UCSD-AML1 (cell line): ENCODE results near the gene NPSR1.

Experiments
- DNase-seq: peaks from one replicate; lab custom pipeline; 2025; ENCODE audit not compliant: unreplicated experiment; lab: John Stamatoyannopoulos, UW

NPSR1 gene

DNA sequence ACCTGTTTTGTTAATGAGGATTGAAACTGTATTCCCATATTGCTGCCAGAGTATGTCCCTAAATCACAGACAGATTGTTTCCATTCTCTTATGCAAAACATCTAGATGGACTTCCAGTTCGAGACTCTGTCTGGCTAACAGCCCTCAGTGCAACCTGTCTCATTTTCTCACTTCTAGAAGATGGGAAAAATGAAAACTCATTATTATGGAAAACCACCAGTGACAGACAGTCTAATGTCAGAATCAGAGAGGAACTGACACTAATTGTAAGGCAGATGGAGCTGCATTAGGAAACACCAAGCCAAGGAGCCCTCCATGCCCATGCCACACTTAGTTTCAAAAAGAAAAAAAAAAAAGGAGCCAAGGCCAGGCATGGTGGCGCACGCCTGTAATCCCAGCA is 61.6 kb downstream of the NPSR1 start:
- no peak for DNase-seq

DNA sequence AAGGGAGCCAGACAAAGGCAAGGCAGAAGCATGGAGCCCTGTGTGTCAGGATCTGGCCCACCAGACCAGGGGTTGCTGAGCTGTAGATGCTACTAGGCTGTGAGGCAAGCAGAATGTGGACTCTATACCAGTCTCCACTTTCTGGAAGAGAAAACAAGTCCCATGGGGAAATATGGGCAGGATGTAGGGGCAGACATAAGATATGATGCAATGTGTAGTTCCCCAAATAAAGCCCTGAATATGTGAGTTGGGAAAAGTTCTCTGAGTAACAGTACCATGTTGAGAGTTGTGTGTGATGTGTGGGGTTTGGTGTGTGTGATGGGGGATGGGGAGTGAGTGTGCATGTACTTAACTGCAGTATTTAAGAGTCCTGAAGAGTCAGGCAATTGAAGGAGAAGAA is 62.3 kb downstream of the NPSR1 start:
- no peak for DNase-seq

DNA sequence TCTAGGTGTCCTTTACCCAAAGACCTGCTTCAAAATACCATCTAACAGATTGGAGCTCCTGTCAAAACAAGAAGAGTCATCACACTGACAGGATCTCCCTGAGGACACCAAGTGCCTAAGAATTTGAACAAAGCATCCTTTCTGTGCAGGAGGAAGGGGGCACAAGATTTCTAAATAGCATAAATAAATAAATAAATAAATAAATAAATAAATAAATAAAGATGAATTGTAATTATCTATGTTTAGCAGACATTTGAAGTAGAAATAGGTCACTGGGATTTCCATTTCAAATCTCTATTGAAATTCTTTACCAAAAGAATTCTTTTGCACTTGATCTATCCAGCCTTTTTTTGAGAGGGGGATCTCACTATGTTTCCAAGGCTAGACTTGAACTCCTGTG is 65.3 kb downstream of the NPSR1 start:
- DNase-seq, result no peak

DNA sequence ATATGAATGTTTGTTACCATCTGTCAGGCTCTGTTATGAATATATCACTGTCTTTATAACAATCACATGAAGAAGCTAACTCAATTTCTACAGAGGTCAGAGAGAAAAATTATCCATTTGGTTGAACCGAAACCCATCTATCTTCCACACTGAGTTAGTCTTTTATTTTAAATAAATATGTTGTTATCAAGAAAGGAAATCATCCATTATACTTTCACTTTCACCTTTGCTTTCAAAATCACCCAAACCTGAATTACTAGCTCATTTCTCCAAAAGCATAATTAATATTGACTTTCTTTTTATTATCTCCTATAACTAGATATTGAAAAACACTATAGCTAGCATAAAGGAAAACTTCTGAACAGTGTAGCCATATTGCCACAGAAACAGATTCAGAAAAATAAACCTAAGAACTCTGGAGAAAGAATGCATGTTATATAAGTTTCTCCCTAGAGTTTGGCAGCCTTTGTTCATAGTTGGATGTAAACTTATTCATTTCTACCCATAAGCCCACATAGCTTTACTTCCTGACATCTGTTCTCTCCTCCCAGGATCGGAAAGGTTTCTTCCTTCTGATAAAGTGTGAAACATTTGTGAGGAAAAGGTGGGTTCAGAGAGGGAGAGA is 66.0 kb downstream of the NPSR1 start:
- no peak for DNase-seq

DNA sequence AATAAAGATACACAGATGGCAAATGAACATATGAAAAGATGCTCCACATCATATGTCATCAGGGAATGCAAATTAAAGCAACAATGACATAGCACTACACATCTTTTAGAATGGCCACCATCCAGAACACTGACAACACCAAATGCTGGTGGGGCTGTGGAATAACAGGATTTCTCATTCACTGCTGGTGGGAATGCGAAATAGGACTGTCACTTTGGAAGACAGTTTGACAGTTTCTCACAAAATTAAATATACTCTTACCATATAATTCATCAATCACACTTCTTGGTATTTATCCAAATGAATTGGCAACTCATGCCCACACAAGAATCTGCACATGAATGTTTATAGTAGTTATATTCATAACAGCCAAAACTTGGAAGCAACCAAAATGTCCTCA is 68.2 kb downstream of the NPSR1 start:
- no peak for DNase-seq

DNA sequence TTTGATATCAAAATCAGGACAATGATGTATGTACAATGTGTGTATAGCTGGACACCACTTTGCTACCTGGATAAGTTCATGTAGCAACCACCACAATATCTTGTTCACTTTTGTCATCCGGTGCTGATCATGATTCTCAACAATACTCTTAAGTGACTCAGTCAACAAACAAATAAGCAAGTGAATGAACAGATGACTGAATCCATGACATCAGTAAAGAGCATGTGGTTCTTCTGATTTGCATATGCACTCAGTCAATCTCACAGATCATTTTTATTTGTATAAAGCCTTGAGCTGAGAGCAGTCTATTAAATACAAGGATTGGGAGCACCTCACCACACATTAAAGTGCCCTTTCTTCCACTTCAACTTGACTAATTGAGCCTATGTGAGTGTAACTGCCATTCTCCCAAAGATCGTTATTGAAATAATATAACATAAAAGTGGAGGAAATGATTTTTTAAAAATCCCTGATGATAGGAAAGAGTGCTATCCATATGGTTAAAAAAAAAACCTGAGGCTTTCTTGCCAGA is 69.5 kb downstream of the NPSR1 start:
- no peak for DNase-seq

DNA sequence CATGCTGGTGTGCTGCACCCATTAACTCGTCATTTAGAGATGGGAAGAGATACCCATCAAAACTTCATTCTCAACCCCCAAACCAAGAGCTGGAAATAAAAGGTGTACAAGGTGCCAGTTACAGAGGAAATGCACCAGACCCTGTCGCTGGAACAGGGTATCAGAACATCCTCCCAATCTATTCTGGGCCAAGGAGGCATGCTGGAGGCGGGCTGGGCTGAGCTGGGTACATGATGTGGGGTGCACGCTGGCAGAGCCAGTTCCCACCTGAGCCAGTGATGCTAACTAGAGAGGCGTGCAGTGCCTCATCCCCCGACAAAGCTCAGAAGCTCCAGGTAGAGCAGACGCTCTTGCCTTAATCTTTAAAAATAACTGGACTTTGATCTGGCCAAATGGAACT is 70.1 kb downstream of the NPSR1 start:
- DNase-seq, result no peak

DNA sequence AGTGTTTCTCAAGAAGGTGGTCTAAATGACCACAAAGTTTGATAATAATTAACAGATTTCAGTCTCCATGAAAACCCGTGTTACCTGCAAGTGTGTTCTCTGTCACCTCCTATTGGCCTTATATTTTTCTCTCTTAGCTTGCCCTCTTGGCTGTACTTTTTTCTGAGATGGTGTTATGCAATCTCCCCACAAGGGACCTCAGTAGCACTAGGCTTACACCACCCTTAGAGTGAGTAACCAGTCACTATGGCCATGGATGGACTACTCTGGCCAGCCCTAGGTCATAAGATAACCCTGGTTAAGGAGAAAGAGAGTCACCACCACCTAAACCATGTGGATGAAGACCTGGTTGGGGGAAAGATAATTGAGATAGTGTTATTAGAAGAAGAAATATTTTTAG is 76.8 kb downstream of the NPSR1 start:
- DNase-seq, result no peak

DNA sequence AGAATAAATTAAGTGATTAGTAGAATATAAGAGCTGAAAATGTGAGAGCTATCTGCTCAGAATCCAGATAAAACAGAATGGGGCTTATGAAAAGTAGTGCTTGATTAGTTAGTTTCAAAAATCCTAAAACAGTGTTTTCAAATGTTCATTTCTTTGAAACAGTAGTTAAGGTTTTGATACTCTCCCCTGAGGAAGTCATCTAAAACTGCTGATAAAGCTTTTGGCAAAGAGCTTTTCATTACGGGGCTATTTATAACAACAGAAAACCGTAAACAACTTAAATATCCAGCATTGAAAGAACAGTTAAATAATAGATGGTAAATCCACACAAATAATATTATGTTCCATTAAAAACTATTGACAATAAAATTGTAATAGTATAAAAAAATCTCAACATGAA is 77.5 kb downstream of the NPSR1 start:
- no peak for DNase-seq

DNA sequence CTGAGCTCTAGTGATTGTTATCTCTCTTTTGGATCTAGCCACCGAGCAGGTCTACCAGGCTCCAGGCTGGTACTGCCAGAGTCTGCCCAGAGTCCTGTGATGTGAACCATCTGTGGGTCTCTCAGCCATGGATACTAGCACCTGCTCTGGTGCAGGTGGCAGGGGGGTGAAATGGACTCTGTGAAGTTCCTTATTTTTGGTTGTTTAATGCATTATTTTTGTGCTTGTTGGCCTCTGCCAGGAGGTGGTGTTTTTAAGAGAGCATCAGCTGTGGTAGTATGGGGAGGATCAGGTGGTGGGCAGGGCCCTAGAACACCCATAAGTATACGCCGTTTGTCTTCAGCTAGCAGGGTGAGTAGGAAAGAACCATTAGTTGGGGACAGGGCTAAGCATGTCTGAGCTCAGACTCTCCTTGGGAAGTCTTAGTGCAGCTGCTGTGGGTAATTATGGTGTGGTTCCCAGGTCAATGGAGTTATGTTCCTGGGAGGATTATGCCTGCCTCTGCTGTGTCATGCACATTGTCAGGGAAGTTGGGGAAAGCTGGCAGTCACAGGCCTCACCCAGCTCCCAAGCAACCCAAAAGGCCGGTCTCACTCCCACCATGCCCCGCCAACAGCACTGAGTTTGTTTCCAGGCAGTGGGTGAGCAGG is 81.8 kb downstream of the NPSR1 start:
- DNase-seq, result no peak

DNA sequence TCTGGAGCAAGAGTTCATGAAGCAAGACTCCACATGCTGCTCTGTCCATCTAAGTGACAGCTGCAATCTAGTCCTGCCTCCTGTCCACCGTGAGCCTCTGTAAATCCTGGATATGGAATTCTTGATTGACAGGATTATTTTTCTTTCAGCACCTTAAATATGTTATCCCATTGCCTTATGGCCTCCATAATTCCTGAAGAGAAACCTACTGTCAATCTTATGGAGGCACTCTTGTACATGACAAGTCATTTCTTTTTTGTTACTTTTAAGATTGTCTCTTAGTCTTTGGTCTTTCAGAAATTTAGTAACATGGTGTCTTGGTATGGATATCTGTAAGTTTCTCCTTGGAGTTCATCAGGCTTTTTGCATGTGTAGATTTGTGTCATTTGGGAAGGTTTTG is 82.8 kb downstream of the NPSR1 start:
- no peak for DNase-seq

DNA sequence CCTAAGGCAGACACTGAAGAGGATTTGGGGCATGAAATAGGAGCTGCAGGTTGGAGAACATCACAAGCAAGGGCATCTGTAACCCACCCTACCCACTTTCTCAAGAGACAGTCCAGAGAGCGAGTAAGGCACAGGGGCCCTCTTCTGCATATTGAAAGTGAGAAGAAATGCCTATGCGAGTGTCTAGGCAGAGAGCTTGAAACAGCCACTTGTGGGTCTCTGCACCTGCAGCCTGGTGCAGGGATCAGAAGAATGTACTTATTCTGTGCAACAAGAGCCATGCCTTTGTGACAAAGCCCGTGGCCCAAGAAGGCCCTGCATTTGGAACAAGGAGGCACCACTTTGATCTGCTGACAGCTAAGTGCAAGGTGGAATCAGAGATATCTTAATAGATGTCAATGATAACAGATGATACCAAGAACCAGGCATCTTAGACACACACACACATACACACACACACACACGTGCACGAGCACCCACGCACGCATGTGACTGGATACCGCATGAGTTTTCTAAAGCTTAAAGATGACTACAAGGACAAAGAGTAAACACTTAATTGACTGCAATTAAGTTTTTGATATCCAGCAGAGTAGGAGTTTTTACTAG is 89.3 kb downstream of the NPSR1 start:
- no peak for DNase-seq

DNA sequence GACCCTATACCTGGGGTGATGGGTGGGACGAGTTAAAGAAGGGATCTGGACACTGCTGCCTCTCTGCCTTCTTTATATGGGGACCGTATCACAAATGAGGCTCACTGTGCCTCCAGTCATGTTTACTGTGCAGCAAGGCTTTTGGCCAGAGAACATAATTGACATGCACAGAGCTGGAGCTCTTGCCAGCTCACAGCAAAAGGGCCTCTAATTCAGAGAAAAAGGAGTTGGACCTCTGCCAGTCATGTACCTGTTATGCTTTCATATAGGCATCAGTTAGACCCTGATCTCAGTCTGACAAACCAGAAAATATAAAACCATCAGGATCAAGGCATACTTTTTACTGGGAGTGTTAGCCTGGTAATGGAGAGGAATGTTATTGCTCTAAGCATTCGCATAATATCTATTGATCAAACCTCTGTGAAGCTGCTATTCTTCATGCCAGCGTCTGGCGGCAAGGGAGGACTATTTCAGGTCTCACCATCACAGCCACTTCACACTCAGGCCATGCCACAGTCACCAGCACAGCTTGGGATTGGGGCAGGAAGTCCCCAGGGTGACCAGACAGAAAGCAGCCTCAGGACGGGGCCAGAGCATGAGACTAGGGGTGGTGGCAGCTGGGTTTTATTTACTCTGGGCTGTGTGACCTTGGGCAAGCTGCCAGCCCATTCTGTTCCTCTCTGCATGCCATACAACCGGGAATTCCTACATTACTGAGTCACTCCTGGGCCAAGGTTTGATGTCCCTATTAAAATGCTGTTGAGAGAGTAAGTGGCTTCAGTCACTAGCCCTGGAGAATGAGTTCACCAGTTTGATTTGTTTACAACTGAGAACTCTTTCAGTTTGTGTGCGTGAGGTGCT is 90.1 kb downstream of the NPSR1 start:
- no peak for DNase-seq

DNA sequence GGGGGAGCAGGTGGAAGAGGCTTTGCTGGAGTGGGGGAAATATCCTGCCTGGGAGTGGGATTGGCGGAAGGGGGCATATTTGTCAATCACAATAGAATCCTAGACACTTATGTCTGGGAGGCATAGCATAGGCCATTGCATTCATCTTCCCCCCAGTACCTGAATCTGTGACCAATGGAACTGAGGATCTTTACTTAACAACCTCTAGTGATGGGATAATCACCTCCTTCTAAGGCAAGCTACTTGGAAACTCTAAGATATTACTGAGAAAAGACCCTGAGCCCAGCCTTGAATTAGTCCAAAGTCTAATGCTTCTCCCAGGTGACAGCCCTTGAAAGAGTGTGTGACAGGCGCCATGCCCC is 90.7 kb downstream of the NPSR1 start:
- DNase-seq, result no peak

DNA sequence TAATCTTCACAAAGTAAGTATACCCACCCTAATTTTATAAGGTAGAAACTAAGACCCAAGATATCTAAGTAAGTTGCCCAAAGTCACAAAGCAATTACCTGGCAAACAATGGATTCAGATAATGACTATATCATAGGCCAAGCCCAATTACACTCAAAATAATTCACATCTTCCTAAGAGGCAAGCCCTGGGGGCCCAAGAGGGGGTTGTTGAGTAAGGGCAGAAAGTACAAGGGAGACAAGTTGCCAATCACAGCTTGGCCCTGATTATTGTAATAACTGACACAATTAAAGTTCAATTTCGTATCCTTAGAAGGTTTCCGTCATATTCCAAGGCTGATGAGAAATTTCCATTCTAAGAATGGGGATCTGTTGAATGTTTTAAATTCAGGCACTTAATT is 91.4 kb downstream of the NPSR1 start:
- no peak for DNase-seq

DNA sequence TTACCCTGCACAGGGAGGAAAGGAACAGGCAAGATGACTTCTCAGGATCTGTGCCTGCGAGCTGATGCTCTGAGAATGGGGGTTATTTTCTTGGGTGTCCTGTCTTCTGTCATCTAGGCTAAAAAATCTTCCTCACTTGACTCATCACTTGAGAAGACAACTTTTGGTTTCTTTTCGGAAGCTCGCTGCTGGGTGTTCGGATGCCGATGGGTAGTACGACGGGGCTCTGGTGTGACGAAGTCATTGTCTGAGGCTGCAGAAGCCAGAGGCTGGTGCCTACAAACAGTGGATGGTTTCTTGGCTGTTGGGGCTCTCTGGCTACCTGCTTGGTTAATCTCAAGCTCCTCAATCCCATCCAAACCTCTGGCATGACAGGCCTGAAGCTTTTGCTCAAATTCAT is 92.2 kb downstream of the NPSR1 start:
- DNase-seq, result no peak

DNA sequence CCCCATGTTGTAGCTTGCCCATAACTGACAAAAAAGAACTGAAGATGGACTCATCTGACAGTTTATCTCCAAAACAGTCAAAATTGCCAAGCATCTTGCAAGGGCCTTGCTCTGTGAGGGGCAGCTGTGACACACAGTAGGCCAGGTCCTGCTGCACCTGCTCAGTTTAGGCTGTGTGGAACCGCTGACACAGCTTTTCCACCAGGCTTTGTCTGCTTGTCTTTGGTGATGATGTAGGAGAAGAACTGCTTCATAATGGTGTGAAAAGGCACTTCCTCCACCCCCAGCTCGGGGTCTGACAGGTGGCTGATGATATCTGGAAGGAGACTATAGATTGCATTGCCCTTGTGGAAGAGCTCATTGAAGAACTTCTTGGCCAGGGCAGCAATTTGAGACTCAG is 92.6 kb downstream of the NPSR1 start:
- no peak for DNase-seq

DNA sequence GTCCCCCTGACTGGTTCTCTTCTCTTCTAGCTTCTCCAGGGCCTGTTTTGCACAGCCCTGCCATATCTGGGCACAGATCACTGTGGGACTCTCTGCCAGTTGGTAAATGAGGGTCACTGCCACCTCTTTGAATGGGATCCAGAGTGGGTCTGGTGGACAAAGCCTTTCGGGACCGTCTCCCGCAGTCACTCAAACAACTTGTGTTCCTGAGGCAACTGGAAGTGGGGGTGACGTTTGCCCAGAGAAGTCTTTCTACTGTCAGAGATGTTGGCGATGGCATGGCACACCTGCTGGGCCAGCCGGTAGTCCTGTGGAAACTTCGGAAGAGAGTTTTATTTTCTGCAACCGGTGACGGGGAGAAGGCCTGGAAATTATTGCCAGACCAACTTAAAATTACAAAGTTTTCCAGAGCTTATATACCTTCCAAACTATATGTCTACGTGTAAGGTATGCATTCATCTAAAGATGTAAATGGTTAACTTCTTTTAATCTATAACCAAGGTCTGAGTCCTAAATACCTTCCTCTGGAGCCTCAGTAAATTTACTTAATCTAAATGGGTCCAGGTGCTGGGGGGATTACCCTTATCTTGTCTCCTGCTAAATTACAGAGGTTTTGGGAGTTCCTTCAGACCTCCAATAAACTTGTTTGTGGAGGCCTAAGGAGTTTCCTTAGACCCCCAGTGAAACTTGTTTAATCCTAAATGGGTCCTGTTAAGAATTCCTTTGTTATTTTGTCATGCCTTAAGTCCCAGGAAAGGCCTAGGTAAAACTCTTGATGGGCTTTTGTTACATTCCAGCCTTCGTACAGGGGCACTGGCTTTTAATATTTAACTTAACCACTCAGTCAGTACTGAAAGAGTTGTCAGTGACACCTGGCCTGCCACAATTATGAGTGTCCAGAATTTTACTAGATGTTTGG is 94.0 kb downstream of the NPSR1 start:
- no peak for DNase-seq

DNA sequence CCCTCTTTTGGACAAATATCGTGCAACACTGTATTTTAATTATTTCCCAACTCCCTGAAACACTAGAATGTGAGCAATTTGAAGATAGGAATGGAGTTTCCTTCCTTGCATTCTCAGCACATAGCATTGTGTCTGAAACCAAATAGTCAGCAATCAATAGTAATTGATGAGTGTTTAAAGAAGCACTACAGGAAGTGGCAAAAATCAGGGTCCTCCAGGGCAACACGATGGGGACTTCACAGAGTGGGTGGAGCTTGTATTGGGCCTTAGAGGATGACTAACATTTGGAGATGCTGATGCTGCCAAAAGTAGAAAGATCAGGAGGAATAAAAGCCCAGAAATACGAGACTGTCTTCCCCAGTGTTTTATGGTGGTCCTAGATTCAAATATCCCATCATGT is 94.9 kb downstream of the NPSR1 start:
- no peak for DNase-seq

DNA sequence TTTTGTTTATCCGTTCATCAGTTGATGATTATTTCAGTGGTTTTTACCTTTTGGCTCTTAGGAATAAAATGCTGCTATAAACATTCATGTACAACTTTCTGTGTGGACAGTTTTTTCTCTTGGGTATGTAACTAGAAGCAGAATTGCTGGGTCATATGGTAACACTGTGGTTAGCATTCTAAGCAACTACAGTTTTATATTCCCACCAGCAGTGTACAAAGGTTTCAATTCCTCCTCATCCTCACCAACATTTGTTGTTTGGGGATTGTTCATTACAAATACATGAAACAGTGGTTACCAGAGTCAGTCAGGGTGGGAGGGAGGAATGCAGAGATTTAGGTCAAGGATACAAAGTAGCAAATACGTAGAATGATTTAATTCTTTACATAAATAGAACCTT is 97.0 kb downstream of the NPSR1 start:
- DNase-seq, result no peak

DNA sequence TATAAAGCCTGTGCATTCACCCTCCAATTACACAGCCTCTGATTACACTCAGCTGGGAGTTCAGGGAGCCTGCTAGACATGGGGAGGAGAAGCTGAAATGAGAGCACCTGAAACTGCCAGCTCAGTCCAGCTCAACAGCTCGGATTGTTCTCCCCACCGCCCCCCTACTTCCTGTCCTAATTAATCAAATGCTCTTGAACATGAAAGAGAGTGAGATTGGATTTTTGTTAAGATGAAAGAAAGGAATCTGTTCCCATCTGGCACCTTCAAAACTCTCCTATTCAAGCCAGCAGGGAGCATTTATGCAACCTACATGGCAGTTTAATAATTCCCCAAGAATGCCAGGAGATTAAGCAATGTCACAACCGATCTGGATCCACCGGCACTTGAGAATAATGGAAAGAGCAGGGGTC is 98.0 kb downstream of the NPSR1 start:
- no peak for DNase-seq
